HepG2 (cell line): ENCODE data around the gene SH2D3C. TPM values are rescaled to one million over a fixed set of nuclear protein-coding genes. Genes with fewer than 3 reads are reported as not detected.
A peak's percentile ranks its signal among the peaks of the same experiment; 100 is the strongest.

Experiments
- ADNP ChIP-seq: sonication (generic); formaldehyde crosslinking; IDR thresholded peaks from 2 replicates; pipeline ENCODE4 v1.4.0; 2020; ENCODE audit warnings: missing genetic modification reagents
- BHLHE40 ChIP-seq: IDR thresholded peaks from 2 replicates; pipeline ENCODE4 v1.6.1; 2011; ENCODE audit warnings: low read length, improper control_type of control experiment
- CAMTA2 ChIP-seq: sonication (generic); formaldehyde crosslinking; IDR thresholded peaks from 2 replicates; pipeline ENCODE4 v1.4.0; 2020; ENCODE audit warnings: mild to moderate bottlenecking, missing genetic modification reagents, borderline replicate concordance
- ERF ChIP-seq: IDR thresholded peaks from 2 replicates; pipeline ENCODE4 v1.6.1; 2018; ENCODE audit warnings: missing biosample characterization, missing genetic modification reagents
- ETS1 ChIP-seq: sonication (generic); formaldehyde crosslinking; IDR thresholded peaks from 2 replicates; pipeline ENCODE4 v1.4.0; 2020; ENCODE audit warnings: missing genetic modification reagents
- HES4 ChIP-seq: sonication (generic); formaldehyde crosslinking; IDR thresholded peaks from 2 replicates; pipeline ENCODE4 v1.9.0; 2021; ENCODE audit warnings: mild to moderate bottlenecking, missing genetic modification reagents, borderline replicate concordance
- HOXA3 ChIP-seq: sonication (generic); formaldehyde crosslinking; IDR thresholded peaks from 2 replicates; pipeline ENCODE4 v1.5.0; 2020; ENCODE audit warnings: missing genetic modification reagents
- KMT2A ChIP-seq: sonication (generic); formaldehyde crosslinking; IDR thresholded peaks from 2 replicates; pipeline ENCODE4 v1.4.0; 2020; ENCODE audit warnings: missing genetic modification reagents
- MAFF ChIP-seq: IDR thresholded peaks from 2 replicates; pipeline ENCODE4 v1.6.1; 2011; ENCODE audit warnings: low read depth, low read length, improper control_type of control experiment
- MAFK ChIP-seq, 2 experiments: IDR thresholded peaks in 1 of 2; conservative IDR thresholded peaks in 1 of 2; 2 replicates each; pipeline ENCODE4 v1.6.1; 2011; ENCODE audit warnings: improper control_type of control experiment in 2 of 2, low read length in 2 of 2
- NFE2L2 ChIP-seq: fragments of 150-350 bp; IDR thresholded peaks from 2 replicates; pipeline ENCODE4 v1.6.1; 2014; ENCODE audit warnings: low read length
- PHF20 ChIP-seq: sonication (generic); formaldehyde crosslinking; IDR thresholded peaks from 2 replicates; pipeline ENCODE4 v1.5.0; 2020; ENCODE audit warnings: mild to moderate bottlenecking, missing genetic modification reagents
- PPARG ChIP-seq: conservative IDR thresholded peaks from 2 replicates; pipeline ENCODE4 v1.6.1; 2016; ENCODE audit warnings: missing biosample characterization, missing genetic modification reagents
- RBAK ChIP-seq: sonication (generic); formaldehyde crosslinking; IDR thresholded peaks from 2 replicates; pipeline ENCODE4 v1.5.1; 2020; ENCODE audit warnings: mild to moderate bottlenecking, missing genetic modification reagents
- SNAPC4 ChIP-seq: sonication (generic); formaldehyde crosslinking; IDR thresholded peaks from 2 replicates; pipeline ENCODE4 v1.4.0; 2020; ENCODE audit warnings: mild to moderate bottlenecking, missing genetic modification reagents
- ZBTB3 ChIP-seq: sonication (generic); formaldehyde crosslinking; IDR thresholded peaks from 2 replicates; pipeline ENCODE4 v1.4.0; 2020; ENCODE audit warnings: low read depth, mild to moderate bottlenecking, moderate library complexity, missing genetic modification reagents, borderline replicate concordance
- ZBTB33 ChIP-seq: sonication (generic); formaldehyde crosslinking; IDR thresholded peaks from 2 replicates; pipeline ENCODE4 v1.4.0; 2020; ENCODE audit warnings: missing genetic modification reagents
- ZMAT3 ChIP-seq: sonication (generic); formaldehyde crosslinking; conservative IDR thresholded peaks from 2 replicates; pipeline ENCODE4 v1.7.0; 2021; ENCODE audit warnings: missing genetic modification reagents
- ZNF33B ChIP-seq: sonication (generic); formaldehyde crosslinking; IDR thresholded peaks from 2 replicates; pipeline ENCODE4 v1.5.1; 2020; ENCODE audit warnings: mild to moderate bottlenecking, missing genetic modification reagents
- ZNF616 ChIP-seq: sonication (generic); formaldehyde crosslinking; IDR thresholded peaks from 2 replicates; pipeline ENCODE4 v1.5.0; 2020; ENCODE audit warnings: low read depth, mild to moderate bottlenecking, missing genetic modification reagents
- ZNF670 ChIP-seq: sonication (generic); formaldehyde crosslinking; IDR thresholded peaks from 2 replicates; pipeline ENCODE4 v1.8.0; 2022; ENCODE audit warnings: mild to moderate bottlenecking, missing genetic modification reagents, borderline replicate concordance
- ZNF773 ChIP-seq: sonication (generic); formaldehyde crosslinking; IDR thresholded peaks from 2 replicates; pipeline ENCODE4 v1.4.0; 2020; ENCODE audit warnings: missing genetic modification reagents, borderline replicate concordance
- ZNF792 ChIP-seq: IDR thresholded peaks from 2 replicates; pipeline ENCODE4 v1.6.1; 2016
- polyA plus RNA-seq, 8 experiments: library from polyadenylated mRNA; depleted of rRNA in 3 of 8; stranded (reverse) in 7 of 8; unstranded in 1 of 8; fragments of >200 nt; fragmentation: Illumina TruSeq in 4 of 8; extraction: Trizol in 4 of 8; gene quantifications; 2 replicates each; pipeline versions ENCODE4 v1.2.1 to v1.2.3, GENCODE V29; 2011 to 2016; ENCODE audit warnings: low read depth in 4 of 8, missing spikeins in 1 of 8, mixed read lengths in 1 of 8; ENCODE audit not compliant: insufficient read depth in 1 of 8
- total RNA-seq, 5 experiments: library from RNA; depleted of rRNA; stranded (reverse); fragments of >200 nt; fragmentation: Illumina TruSeq; extraction: Trizol; gene quantifications; 2 replicates each; pipeline ENCODE4 v1.2.3, GENCODE V29; 2016; ENCODE audit warnings: low read depth in 1 of 5

Gene SH2D3C
- total and polyA plus RNA-seq, 2 of the 13 experiments (the other 11 are each of a cell fraction or from before 2014, with no cell fraction given), result not detected

- TF ChIP-seq ADNP (CRISPR knock-in tag) (no peak), SNAPC4 (CRISPR knock-in tag) (no peak), ZMAT3 (CRISPR knock-in tag) (peak; percentile 27; the same call in 1 of the 2 replicates), KMT2A (CRISPR knock-in tag) (no peak), HOXA3 (CRISPR knock-in tag) (peak; percentile 61; the same call in 1 of the 2 replicates), ZNF33B (no peak), ZBTB3 (CRISPR knock-in tag) (no peak), ETS1 (CRISPR knock-in tag) (no peak), ZNF773 (CRISPR knock-in tag) (no peak), MAFF (no peak), ZNF670 (CRISPR knock-in tag) (no peak), RBAK (CRISPR knock-in tag) (no peak), MAFK (conservative IDR thresholded peaks at IDR 0.05 in 1 of 2, IDR thresholded peaks at IDR 0.05 in 1 of 2; ENCODE audit: low read length in 2 of 2) (no peak), PHF20 (peak; percentile 52; the same call in 1 of the 2 replicates), ZNF792 (CRISPR knock-in tag) (no peak), ZNF616 (CRISPR knock-in tag) (no peak), ZBTB33 (CRISPR knock-in tag) (no peak), NFE2L2 (no peak), CAMTA2 (no peak), ERF (CRISPR knock-in tag) (peak; percentile 21; the same call in 1 of the 2 replicates), HES4 (CRISPR knock-in tag) (peak; percentile 36; the same call in 1 of the 2 replicates), PPARG (CRISPR knock-in tag) (no peak), BHLHE40 (no peak)
Measured at GRCh38 chr9:127785933-127786772, 7.7 kb upstream of the SH2D3C start, which contains the start of gene CDK9 (continued).
